Activated naive CD8-positive, alpha-beta T cell treated with anti-CD3 and anti-CD28 coated beads, Interleukin-2, amount 10 ng/mL, durations not matched to agents 7 days and 5 days (primary cell): Measurements from ENCODE around the gene SHFL. TPM values are rescaled to one million over a fixed set of nuclear protein-coding genes. Genes with fewer than 3 reads are reported as not detected.

Experiments
- ATAC-seq: fragments of 150-1000 bp; cut with Tn5 transposase; one replicate; pipeline ENCODE4 v1.10.0; 2021; ENCODE audit warnings: low read depth, moderate library complexity
- POLR2A ChIA-PET: fragments of 350-600 bp; sonication (Branson Sonifier 250); formaldehyde crosslinking; loops from one replicate; lab custom pipeline; 2021; ENCODE audit warnings: antibody characterized with exemption; lab: Charles Lee
- DNase-seq: peaks from one replicate; pipeline ENCODE4 v3.0.0; 2021
- H3K27ac Mint-ChIP-seq: one replicate; pipeline ENCODE4 v1.8.0; 2022; ENCODE audit warnings: mild to moderate bottlenecking, mixed read lengths
- H3K27me3 Mint-ChIP-seq: one replicate; pipeline ENCODE4 v1.8.0; 2022; ENCODE audit warnings: mild to moderate bottlenecking, moderate library complexity, mixed read lengths
- H3K36me3 Mint-ChIP-seq: one replicate; pipeline ENCODE4 v1.8.0; 2021; ENCODE audit warnings: mild to moderate bottlenecking, mixed read lengths
- H3K4me1 Mint-ChIP-seq: one replicate; pipeline ENCODE4 v1.8.0; 2021; ENCODE audit warnings: mixed read lengths
- H3K4me3 Mint-ChIP-seq: one replicate; pipeline ENCODE4 v1.8.0; 2022; ENCODE audit warnings: mild to moderate bottlenecking, moderate library complexity, mixed read lengths
- H3K9me3 Mint-ChIP-seq: one replicate; pipeline ENCODE4 v1.8.0; 2021; ENCODE audit warnings: mixed read lengths
- total RNA-seq, 2 experiments: library from RNA; stranded (reverse); gene quantifications; one replicate each; pipeline ENCODE4 v1.2.3, GENCODE V29; 2021

The SHFL gene
- total RNA-seq, 2 experiments from 2014 or later, result 118 to 126 TPM

GRCh38 chr19:10091895-10092641 lies 6.0 kb downstream of the SHFL start:
- POLR2A ChIA-PET, result no interaction called here
- peak overlapping the region; percentile 16 for H3K4me3 Mint-ChIP-seq
- H3K9me3 Mint-ChIP-seq, result peaks cover 2% of the 10 kb centered on the region
- no peak for DNase-seq
- peaks cover 18% of the 10 kb centered on the region for H3K4me1 Mint-ChIP-seq
- H3K27me3 Mint-ChIP-seq, result no peaks in the 10 kb centered on the region
- peaks cover 48% of the 10 kb centered on the region for H3K36me3 Mint-ChIP-seq
- peak overlapping the region; percentile 18 for H3K27ac Mint-ChIP-seq
- no peak for ATAC-seq

GRCh38 chr19:10092648-10093294 lies 6.7 kb downstream of the SHFL start:
- DNase-seq, result no peak
- Mint-ChIP-seq H3K4me1 (peaks cover 13% of the 10 kb centered on the region), H3K27ac (peak overlapping the region; percentile 31), H3K27me3 (no peaks in the 10 kb centered on the region), H3K4me3 (no peak overlapping the region), H3K9me3 (peaks cover 2% of the 10 kb centered on the region), H3K36me3 (peaks cover 41% of the 10 kb centered on the region)
- ATAC-seq, result no peak
- POLR2A ChIA-PET, result interaction anchor here (0.5 kb wide), 1 partner anchor 9 kb away, joined by 3 read pairs; no protein-coding TSS in a partner anchor

GRCh38 chr19:10093295-10094186 lies 7.4 kb downstream of the SHFL start:
- H3K36me3 Mint-ChIP-seq, result peaks cover 39% of the 10 kb centered on the region
- DNase-seq (no peak), ATAC-seq (no peak)
- no peaks in the 10 kb centered on the region for H3K27me3 Mint-ChIP-seq
- H3K4me3 Mint-ChIP-seq, result no peak overlapping the region
- H3K4me1 Mint-ChIP-seq, result peaks cover 13% of the 10 kb centered on the region
- POLR2A ChIA-PET, result interaction anchor here (0.5 to 1.0 kb wide), 3 partner anchors 8 to 154 kb away, joined by 3 read pairs; no protein-coding TSS in a partner anchor
- H3K27ac Mint-ChIP-seq, result no peak overlapping the region
- peaks cover 2% of the 10 kb centered on the region for H3K9me3 Mint-ChIP-seq

GRCh38 chr19:10095622-10095947 lies 9.5 kb downstream of the SHFL start:
- POLR2A ChIA-PET, result interaction anchor here (0.7 to 6.9 kb wide), 13 partner anchors 9 to 261 kb away, joined by 3 to 112 read pairs (median 4); partner anchors contain the start of genes DNMT1, P2RY11, PIN1 and PPAN
- DNase-seq, result no peak
- Mint-ChIP-seq H3K4me3 (no peak overlapping the region), H3K27me3 (no peaks in the 10 kb centered on the region), H3K36me3 (peaks cover 27% of the 10 kb centered on the region), H3K27ac (peak overlapping the region; percentile 38), H3K9me3 (peaks cover 2% of the 10 kb centered on the region), H3K4me1 (peaks cover 20% of the 10 kb centered on the region)
- ATAC-seq, result no peak

GRCh38 chr19:10095948-10096614 lies 10.0 kb downstream of the SHFL start:
- POLR2A ChIA-PET, result interaction anchor here (0.6 to 6.9 kb wide), 16 partner anchors 10 to 1236 kb away, joined by 3 to 112 read pairs (median 4); partner anchors contain the start of genes DNMT1, P2RY11, PIN1 and PPAN
- H3K4me3 Mint-ChIP-seq, result peak overlapping the region; percentile 53
- no peaks in the 10 kb centered on the region for H3K27me3 Mint-ChIP-seq
- peaks cover 27% of the 10 kb centered on the region for H3K36me3 Mint-ChIP-seq
- peaks cover 2% of the 10 kb centered on the region for H3K9me3 Mint-ChIP-seq
- H3K27ac Mint-ChIP-seq, result peak overlapping the region; percentile 77
- peak; percentile 93 for ATAC-seq
- H3K4me1 Mint-ChIP-seq, result peaks cover 22% of the 10 kb centered on the region
- DNase-seq, result peak; percentile 99

GRCh38 chr19:10096615-10096963 lies 10.5 kb downstream of the SHFL start:
- H3K4me3 Mint-ChIP-seq, result peak overlapping the region; percentile 53
- POLR2A ChIA-PET, result interaction anchor here (0.6 to 6.9 kb wide), 14 partner anchors 10 to 1236 kb away, joined by 3 to 112 read pairs (median 4); partner anchors contain the start of genes DNMT1, P2RY11, PPAN and SHFL
- H3K27me3 Mint-ChIP-seq, result no peaks in the 10 kb centered on the region
- DNase-seq (no peak), ATAC-seq (no peak)
- H3K4me1 Mint-ChIP-seq, result peaks cover 21% of the 10 kb centered on the region
- peaks cover 2% of the 10 kb centered on the region for H3K9me3 Mint-ChIP-seq
- peaks cover 27% of the 10 kb centered on the region for H3K36me3 Mint-ChIP-seq
- peak overlapping the region; percentile 77 for H3K27ac Mint-ChIP-seq

- no peak for ATAC-seq
- H3K36me3 Mint-ChIP-seq, result peaks cover 3% of the 10 kb centered on the region
- DNase-seq, result no peak
- H3K4me1 Mint-ChIP-seq, result peaks cover 43% of the 10 kb centered on the region
- H3K27me3 Mint-ChIP-seq, result no peaks in the 10 kb centered on the region
- H3K9me3 Mint-ChIP-seq, result peaks cover 2% of the 10 kb centered on the region
- H3K4me3 Mint-ChIP-seq, result peak overlapping the region; percentile 50
- H3K27ac Mint-ChIP-seq, result peak overlapping the region; percentile 95
- POLR2A ChIA-PET, result interaction anchor here (6.9 kb wide), 1 partner anchor 12 kb away, joined by 79 read pairs; the partner anchor contains the start of gene P2RY11
Measured at GRCh38 chr19:10100163-10100785, 14.2 kb downstream of the SHFL start.

- Mint-ChIP-seq H3K4me1 (peaks cover 54% of the 10 kb centered on the region), H3K27me3 (no peaks in the 10 kb centered on the region), H3K27ac (peak overlapping the region; percentile 95), H3K4me3 (peak overlapping the region; percentile 60), H3K36me3 (peaks cover 12% of the 10 kb centered on the region), H3K9me3 (no peaks in the 10 kb centered on the region)
- ATAC-seq, result no peak
- no peak for DNase-seq
- POLR2A ChIA-PET, result interaction anchor here (0.6 to 5.7 kb wide), 4 partner anchors 12 to 197 kb away, joined by 3 to 79 read pairs (median 5); partner anchors contain the start of gene P2RY11
Measured at GRCh38 chr19:10102787-10103236, 16.7 kb downstream of the SHFL start.

- Mint-ChIP-seq H3K36me3 (peaks cover 19% of the 10 kb centered on the region), H3K4me3 (peak overlapping the region; percentile 20), H3K9me3 (no peaks in the 10 kb centered on the region), H3K27ac (peak overlapping the region; percentile 100), H3K27me3 (no peaks in the 10 kb centered on the region), H3K4me1 (peaks cover 51% of the 10 kb centered on the region)
- ATAC-seq (no peak), DNase-seq (no peak)
- POLR2A ChIA-PET, result interaction anchor here (0.6 to 5.7 kb wide), 10 partner anchors 7 to 466 kb away, joined by 3 to 112 read pairs (median 6); partner anchors contain the start of genes DNMT1 and P2RY11
Measured at GRCh38 chr19:10104130-10104513, 18.0 kb downstream of the SHFL start.

- Mint-ChIP-seq H3K36me3 (peaks cover 25% of the 10 kb centered on the region), H3K4me3 (peak overlapping the region; percentile 85), H3K27me3 (no peaks in the 10 kb centered on the region), H3K4me1 (peaks cover 46% of the 10 kb centered on the region), H3K27ac (peak overlapping the region; percentile 100), H3K9me3 (no peaks in the 10 kb centered on the region)
- POLR2A ChIA-PET, result interaction anchor here (0.6 to 5.7 kb wide), 10 partner anchors 8 to 464 kb away, joined by 3 to 112 read pairs (median 6); partner anchors contain the start of genes DNMT1 and P2RY11
- ATAC-seq (peak; percentile 73), DNase-seq (peak; percentile 79)
Measured at GRCh38 chr19:10104665-10105508, 18.8 kb downstream of the SHFL start.

- Mint-ChIP-seq H3K4me3 (peak overlapping the region; percentile 85), H3K36me3 (peaks cover 29% of the 10 kb centered on the region), H3K4me1 (peaks cover 48% of the 10 kb centered on the region), H3K27ac (peak overlapping the region; percentile 100), H3K27me3 (no peaks in the 10 kb centered on the region), H3K9me3 (no peaks in the 10 kb centered on the region)
- POLR2A ChIA-PET, result interaction anchor here (0.6 to 5.7 kb wide), 10 partner anchors 8 to 279 kb away, joined by 3 to 112 read pairs (median 5); partner anchors contain the start of genes DNMT1, EIF3G and P2RY11
- ATAC-seq (peak; percentile 19), DNase-seq (no peak)
Measured at GRCh38 chr19:10105509-10106099, 19.5 kb downstream of the SHFL start.
